ENCODE results near the gene SLC25A43.
"Not testable (repeated sequence)": the region's sequence is repeated elsewhere in the genome, so short reads cannot be mapped to it uniquely, and the experiment has no call there.

Gene SLC25A43

DNA sequence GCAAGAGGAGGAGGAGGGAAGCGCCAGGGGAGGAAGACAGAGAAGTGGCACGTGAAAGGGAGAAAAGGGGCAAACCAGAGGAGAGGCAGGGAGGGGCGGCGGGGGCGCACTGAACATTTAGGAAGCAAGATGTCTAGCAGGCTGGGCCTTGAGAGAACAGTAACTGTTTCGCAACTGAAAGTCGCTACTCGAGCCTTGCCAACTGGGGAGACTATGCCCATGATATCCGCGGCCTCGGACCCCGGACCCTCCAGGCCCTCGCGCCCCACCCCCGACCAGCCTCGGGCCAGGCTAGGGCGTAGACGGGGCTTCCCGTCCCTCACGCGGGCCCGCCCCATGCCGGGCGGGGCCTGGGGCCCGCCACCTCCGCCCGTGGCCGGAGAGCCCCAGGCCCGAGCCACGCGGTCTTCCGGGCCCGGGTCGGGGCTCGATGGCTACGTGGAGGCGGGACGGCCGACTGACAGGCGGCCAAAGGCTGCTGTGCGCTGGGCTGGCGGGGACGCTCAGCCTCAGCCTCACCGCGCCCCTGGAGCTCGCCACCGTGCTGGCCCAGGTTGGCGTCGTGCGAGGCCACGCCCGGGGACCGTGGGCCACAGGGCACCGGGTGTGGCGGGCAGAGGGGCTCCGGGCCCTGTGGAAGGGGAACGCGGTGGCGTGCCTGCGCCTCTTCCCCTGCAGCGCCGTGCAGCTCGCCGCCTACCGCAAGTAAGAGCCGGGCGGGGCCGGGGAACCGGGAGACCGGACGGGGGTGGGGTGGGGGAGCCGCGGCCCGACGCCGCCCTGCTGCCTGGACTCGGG, at the start of gene SLC25A43:
TSS of gene SLC25A43 (plus strand) at position 363 of the 798 bp plus-strand sequence. CDS start at position 431, 68 bp downstream.
- DNase-seq = peak; percentile 50

DNA sequence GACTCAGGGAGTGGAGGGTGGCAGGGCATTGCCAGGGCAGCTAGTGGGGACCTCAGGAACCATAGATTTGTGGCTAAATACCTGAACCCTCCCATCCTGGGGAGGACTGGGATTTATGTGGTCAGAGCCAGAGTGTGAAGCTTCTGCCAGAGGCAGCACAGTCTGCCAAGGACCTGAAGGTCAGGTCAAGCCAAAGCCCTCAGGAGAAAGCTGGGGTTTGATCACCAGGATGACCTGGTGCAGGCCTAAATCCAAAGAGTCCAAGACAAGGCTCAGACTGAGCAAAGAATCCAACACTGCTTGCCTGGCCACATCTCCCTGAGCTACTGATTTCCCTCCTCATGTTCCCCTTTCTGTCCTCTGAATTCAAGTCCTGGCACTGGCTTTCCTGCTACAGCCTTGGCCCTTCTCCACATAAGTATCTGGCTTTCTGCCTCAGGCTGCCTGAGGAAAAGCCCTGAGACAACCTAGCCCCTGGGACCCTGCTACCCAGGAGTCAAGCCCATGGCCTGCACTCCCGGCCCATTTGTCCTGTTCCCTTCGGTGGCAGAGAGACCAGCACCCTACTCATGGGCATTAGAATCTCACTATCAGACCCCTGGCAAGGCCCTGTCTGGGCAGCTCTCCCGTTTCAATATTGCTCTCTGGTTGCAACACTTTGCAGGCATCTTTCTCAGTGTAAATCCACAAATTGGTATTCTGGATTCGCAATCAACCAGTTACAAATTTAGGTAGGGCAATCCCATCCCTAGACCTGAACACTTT, 39.3 kb upstream of the SLC25A43 start:
- DNase-seq = no peak

DNA sequence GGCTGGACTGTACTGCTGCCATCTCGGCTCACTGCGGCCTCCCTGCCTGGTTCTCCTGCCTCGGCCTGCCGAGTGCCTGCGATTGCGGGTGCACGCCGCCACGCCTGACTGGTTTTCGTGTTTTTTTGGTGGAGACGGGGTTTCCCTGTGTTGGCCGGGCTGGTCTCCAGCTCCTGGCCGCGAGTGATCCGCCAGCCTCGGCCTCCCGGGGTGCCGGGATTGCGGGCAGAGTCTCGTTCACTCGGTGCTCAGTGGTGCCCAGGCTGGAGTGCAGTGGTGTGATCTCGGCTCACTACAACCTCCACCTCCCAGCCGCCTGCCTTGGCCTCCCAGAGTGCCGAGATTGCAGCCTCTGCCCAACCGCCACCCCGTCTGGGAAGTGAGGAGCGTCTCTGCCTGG, 37.7 kb upstream of the SLC25A43 start:
- not testable (repeated sequence) for DNase-seq

DNA sequence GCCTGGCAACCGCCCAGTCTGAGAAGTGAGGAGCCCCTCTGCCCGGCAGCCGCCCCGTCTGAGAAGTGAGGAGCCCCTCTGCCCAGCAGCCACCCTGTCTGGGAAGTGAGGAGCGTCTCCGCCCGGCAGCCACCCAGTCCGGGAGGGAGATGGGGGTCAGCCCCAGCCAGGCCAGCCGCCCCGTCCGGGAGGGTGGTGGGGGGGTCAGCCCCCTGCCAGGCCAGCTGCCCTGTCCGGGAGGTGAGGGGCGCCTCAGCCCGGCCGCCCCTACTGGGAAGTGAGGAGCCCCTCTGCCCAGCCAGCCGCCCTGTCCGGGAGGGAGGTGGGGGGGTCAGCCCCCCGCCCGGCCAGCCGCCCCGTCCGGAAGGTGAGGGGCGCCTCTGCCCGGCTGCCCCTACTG, 37.1 kb upstream of the SLC25A43 start:
- not testable (repeated sequence) for DNase-seq

DNA sequence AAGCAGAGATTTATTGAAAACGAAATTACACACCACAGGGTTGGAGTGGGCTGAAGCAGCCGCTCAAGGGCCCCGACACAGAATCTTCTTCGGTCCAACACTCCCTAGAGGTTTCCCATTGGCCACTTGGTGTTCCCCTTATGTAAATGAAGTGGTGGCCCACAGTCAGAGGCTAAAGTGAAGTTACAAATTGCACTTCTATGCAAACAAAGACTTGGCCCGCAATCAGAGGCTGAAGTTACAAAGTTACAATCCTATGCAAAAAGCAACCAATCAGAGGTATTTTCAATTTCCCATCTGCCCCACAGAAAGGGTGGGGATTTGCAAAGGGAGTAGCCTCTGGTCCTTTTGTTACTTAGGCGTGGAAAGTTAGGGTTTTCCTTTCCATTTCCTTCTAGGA, 35.7 kb upstream of the SLC25A43 start:
- no peak for DNase-seq

DNA sequence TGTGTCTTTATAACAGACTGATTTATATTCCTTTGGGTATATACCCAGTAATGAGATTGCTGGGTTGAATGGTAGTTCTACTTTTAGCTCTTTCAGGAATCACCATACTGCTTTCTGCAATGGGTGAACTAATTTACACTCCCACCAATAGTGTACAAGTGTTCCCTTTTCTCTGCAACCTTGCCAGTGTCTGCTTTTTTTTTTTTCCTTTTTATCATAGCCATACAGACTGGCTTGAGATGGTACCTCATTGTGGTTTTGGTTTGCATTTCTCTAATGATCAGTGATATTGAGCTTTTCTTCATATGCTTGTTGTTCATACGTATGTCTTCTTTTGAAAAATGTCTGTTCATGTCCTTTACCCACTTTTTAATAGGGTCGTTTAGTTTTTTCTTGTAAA, 27.3 kb upstream of the SLC25A43 start:
- DNase-seq = not testable (repeated sequence)

DNA sequence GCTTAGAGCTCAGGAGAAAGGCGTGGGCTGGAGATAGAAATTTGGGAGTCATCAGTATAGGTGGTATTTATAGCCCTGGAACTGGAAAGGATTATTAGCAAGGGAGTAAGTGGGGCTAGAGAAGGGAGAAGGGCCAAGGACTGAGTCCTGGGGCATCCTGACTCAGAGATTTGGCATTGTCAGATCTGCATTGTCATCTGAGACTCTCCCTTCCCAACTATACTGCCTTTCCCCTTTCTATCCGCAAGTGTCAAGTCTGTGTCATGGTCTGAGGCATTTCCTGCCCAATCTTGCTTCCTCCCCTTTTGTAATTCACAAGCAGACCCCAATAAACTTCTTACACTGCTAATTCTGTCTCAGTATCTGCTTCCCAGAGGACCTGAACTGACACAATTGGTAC, 24.4 kb upstream of the SLC25A43 start:
- DNase-seq = no peak

DNA sequence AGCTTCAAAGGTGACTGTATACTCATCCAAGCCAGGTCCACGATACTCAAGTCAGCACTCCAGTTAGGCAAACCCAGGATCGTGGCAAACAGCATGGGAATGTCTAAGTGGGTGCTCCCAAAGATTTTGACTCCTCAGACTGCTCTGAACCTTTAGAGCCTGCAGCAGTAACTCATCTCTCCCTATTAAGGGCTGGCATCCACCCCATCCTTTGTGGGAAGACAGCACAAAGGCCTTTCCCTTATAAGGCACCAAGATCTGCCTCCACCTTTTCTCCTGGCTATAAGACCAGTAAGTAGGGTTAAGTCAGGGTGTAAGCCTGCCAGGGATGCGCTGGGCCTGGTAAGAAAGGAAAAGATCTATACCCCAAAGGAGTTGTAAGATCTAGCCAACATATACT, 23.6 kb upstream of the SLC25A43 start:
- DNase-seq = no peak

DNA sequence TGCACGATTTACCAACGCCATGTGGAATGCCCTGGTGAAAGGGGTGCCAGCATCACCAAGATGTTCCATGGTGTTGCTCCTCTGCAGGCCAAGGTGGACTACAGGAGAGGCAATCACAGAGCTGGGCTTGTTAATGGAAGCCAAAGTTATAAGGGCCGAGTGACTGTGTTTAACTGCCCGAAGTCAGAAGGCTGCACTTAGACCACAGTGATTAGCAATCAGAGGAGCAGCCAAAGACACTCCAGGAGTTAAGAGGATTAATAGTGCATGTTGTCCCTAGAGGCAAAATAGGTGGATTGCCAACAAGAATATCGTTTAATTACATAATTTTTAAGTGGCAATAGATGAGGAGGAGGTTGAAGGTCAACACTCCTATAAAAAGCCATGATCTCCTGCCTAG, 22.8 kb upstream of the SLC25A43 start:
- DNase-seq = no peak

DNA sequence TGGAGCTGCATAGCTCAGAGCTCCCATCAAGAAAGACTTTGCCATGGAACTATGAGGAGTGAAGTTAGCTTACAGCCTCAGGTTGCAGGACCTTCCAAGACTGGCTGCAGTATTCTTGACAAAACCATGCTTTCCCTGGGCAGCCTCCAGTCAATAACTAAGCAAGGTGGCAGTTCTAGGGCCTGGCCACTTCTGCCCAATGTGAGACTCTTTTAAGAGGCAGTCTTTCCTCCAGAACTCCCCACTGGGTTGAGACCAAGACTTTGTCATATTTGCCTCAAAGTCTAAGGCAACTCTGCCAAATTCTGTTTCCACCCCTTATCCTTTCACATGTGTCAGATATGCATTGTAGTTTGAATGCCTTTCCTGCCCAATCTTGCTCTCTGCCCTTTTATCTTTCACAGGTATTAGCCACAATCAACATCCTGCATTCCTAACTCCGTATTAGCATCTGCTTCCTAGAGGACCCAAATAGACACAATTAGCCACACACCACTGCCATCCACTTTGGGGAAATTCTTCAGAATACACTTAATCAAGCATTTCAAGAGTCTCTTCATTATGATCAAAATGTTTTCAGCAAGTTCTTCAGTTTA, 17.7 kb upstream of the SLC25A43 start:
- no peak for DNase-seq

DNA sequence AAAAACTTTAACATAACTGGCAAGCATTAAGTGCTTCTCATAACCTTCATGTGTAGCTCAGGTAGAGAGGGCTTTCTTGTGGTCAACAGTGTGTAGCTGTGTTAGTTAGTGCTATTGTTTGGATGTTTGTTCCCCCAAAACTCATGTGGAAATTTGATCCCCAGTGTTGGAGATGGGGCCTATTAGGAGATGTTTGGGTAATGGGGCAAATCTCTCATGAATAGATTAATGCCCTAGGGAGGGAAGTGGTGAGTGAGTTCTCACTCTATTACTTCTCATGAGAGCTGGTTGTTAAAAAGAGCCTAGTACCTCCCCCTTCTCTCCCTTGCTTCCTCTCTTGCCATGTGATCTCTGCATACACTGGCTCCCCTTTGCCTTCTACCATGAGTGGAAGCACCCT, 16.5 kb upstream of the SLC25A43 start:
- DNase-seq = no peak

DNA sequence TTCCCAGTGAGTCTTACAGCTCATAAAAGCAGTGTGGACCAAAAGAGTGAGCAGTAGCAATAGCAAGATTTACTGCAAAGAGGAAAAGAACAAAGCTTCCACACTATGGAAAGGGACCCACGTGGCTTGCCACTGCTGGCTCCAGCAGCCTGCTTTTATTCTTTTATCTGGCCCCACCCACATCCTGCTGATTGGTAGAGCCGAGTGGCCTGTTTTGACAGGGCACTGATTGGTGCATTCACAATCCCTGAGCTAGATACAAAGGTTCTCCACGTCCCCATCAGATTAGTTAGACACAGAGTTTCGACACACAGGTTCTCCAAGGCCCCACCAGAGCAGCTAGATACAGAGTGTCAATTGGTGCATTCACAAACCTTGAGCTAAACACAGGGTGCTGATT, 12.5 kb upstream of the SLC25A43 start:
- DNase-seq = not testable (repeated sequence)

DNA sequence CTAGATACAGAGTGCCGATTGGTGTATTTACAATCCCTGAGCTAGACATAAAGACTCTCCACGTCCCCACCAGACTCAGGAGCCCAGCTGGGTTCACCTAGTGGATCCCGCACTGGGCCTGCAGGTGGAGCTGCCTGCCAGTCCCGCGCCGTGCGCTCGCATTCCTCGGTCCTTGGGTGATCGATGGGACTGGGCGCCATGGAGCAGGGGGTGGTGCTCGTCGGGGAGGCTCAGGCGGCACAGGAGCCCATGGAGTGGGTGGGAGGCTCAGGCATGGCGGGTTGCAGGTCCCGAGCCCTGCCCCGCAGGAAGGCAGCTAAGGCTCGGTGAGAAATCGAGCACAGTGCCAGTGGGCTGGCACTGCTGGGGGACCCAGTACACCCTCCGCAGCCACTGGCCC, 11.7 kb upstream of the SLC25A43 start:
- DNase-seq = not testable (repeated sequence)

DNA sequence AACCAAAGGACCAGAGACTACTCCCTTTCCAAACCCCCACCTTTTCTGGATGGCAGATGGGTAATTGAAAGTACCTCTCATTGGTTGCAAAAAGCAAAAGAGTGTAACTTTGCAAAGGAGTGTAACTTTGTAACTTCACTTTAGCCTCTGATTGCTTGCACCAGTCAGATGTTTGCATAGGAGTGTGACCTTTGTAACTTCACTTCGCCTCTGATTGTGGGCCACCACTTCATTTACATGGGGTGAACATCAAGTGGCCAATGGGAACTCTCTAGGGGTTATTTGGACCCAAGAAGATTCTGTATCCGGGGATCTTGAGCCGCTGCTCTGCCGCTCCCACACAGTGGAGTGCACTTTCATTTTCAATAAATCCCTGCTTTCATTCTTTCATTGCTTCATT, 9.9 kb upstream of the SLC25A43 start:
- DNase-seq = no peak

DNA sequence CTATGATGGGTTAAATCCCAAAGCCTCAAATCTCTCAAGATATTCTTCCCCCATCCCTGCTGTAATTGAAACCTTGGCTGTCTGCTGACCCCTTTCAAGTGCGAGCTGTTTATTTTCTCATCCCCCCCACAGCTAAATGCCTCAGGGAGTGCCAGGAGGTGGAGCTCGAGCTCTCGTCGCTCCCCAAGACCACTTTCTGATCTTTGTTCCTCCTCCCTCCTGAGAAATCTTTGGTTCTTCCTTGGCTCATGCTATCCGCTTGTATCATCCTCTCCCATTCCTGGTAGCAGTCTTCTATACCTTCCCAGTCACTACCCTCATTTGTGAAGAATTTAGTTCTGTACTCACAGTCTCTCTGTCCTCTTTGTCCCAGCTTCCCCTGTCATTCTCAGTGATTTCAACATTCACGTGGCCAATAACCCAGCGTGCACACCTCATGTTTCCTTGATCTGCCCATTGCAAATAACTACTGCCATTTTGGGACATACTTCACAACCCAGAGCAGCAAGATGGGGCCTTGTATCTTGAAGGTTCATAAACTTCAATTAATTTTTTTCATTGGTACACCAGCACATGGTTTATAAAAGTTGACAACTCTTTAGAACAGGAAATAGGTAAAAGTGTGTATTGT, 9.2 kb upstream of the SLC25A43 start:
- no peak for DNase-seq

DNA sequence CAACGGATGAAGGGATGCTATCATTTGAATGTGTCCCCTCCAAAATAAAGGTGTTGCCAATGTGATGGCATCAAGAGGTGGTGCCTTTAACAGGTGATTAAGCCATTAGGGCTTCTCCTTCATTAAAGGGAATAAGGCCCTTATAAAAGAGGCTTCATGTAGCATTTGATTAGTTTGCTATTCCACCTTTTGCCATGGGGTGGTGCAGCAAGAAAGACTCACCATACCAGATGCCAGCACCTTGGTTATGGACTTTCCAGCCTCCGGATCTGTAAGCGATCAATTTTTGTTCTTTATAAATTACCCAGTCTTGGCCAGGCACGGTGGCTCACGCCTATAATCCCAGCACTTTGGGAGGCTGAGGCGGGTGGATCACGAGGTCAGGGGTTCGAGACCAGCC, 7.9 kb upstream of the SLC25A43 start:
- DNase-seq = no peak

DNA sequence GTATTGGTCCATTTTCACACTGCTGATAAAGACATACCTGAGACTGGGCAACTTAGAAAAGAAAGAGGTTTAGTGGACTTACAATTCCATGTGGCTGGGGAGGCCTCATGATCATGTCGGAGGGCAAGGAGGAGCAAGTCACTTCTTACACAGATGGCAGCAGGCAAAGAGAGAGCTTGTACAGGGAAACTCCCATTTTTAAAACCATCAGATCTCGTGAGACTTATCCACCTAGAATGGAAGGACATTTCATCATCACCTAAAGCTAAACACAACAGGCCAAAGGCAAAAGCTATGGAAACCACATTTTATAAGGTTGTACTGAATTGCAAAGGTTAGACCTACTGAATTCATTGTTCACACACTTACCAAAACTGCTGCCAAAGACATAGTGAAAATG, 6.0 kb upstream of the SLC25A43 start:
- DNase-seq = no peak

DNA sequence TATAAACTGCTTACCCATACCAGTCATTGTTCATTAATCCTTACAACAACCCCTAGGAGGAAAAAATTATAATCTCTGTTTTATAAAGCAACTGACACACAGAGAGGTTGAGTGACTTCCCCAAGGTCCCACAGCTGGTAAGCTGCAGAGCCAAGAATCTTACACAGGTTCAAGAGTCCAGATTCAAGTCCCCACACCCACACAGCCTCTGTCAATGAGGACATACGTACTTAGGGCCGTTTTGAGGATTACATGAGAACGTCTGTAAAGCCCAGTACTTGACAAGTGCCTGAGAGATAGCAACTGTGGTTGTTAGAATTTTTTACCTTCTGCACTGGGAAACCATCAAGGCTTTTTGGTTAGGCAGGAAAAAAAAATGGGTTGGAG, 556 bp upstream of the SLC25A43 start:
- DNase-seq = no peak

DNA sequence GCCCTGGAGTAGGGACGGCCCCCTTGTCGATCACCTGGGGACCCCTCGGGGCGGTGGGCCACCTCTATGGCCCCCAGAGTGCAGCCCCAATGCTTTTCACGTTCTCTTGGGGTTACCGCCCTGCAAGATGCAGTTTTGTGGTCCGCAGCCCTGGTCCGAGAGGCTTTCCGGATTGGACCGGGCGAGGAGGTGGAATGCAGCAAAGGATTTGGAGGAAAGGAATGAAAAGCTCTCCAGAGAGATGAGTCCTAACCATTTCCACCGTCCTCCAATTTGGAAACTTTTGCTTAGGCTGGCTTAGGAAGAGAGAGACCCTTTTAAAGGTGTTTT, 601 bp downstream of the SLC25A43 start:
- DNase-seq = no peak

DNA sequence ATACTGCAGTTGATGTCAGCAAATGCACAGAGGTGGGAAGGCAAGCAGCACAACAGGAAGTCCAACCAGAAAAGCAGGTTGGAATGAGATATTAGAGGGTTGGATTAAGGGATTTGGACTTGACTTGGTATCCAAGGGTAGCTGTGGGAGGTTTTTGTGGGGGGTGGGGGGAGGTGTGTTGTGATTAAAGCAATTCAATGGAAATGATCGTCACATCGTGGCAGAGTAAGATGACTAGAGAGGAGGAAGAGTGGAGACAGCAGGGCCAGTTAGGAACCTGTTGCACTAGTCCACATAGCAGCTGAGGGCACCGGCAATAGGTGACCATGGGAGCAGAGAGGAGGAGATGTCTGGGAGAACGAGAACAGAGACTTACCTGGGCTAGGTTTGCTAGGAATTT, 2.4 kb downstream of the SLC25A43 start:
- DNase-seq = no peak

DNA sequence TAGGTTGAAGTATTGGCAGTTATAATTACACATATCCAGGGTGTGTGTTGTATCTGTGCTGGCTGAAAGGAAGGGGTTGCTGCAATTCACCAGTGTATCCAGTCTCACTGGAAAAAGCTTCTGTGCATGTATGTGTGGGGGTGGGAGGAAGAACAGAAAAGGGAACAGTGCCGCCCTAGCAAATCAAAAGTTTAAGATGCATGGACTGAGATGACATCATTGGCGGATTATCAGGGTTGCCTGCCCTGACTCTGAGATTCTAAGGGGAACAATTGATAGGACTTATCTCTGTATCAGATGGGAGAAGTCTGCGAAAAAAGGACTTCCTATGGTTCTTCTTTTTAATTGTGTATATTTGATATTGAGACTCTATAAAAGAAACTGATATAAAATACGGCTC, 3.5 kb downstream of the SLC25A43 start:
- DNase-seq = no peak

DNA sequence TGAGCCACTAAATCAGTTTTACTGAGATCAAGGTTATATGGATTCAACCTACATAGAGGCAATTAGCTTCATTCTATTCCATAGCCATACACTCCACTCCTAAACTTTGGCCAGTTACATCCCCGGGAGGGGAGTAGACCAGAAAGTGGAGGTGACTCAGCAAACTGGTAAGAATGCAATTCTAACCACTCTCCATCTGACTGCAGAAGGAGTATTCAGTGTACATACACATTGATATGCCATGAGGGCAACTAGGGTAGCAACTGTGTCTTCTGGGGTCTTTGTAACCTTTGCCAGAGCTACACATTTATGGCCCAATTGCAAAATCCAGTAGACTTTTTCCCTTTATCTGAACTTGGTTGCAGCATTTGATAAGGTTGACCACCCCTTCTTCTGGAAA, 7.6 kb downstream of the SLC25A43 start:
- no peak for DNase-seq

DNA sequence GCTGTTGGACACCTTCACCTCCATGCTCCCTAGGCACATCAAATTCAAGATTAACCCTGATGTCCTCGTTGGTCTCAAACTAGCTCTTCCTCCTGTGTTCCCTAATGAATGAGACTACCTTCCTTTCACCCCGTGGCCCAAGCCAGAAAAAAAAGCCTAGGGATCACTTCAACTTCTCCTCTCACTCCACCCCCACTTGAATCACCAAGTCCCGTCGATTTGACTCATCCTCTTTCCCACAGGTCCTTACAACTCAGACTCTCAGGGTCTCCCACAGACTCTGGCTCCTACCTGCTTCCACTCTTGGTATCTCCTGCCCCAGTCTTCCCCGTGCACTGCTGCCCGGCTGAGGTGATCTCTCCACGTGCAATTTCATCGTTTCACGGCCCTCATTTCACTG, 8.5 kb downstream of the SLC25A43 start:
- DNase-seq = no peak

Data from activated CD4-positive, CD25-positive, alpha-beta regulatory T cell treated with anti-CD3 and anti-CD28 coated beads, Interleukin-2, amount 50 U/mL, for 72 hours (primary cell).